ENCODE results near the gene CIB1.

Gene CIB1

GRCh38 chr15:90227816-90228772, 5.6 kb downstream of the CIB1 start:
- Mint-ChIP-seq H3K4me1 (peaks cover 44% of the 10 kb centered on the region), H3K27ac (peak overlapping the region in 1 of 2 donors; percentile 90), H3K4me3 (no peak overlapping the region), H3K27me3 (no peaks in the 10 kb centered on the region), H3K9me3 (no peaks in the 10 kb centered on the region)
- ATAC-seq (no peak), DNase-seq (no peak)

DNA sequence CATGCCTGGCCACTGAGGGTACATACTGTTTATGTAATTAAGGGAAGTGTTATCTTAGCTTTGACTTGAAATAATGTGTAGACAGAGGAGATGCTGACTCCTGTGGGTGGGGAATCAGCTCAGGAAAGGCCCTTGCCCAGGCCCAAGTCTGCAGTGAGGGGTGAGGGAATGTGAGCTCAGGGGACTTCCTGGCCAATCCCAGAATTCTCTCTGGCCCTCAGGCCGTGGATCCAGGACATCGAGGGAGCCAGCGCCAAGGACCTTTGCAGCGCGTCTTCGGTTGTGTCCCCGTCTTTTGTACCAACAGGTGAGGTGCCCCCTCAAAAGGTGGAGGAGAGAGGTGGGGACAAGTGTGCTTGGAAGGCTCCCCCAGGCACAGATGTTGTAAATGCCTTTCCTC, 6.4 kb downstream of the CIB1 start:
- Mint-ChIP-seq H3K9me3 (no peaks in the 10 kb centered on the region), H3K4me1 (peaks cover 36% of the 10 kb centered on the region), H3K27ac (no peak overlapping the region), H3K27me3 (no peaks in the 10 kb centered on the region), H3K4me3 (no peak overlapping the region)
- DNase-seq (no peak), ATAC-seq (no peak)

GRCh38 chr15:90225504-90226234, 8.1 kb downstream of the CIB1 start:
- H3K9me3 Mint-ChIP-seq: no peaks in the 10 kb centered on the region
- DNase-seq (no peak), ATAC-seq (no peak)
- H3K27ac Mint-ChIP-seq: peak overlapping the region in 1 of 2 donors; percentile 54
- H3K27me3 Mint-ChIP-seq: no peaks in the 10 kb centered on the region
- peaks cover 20% of the 10 kb centered on the region for H3K4me1 Mint-ChIP-seq
- H3K4me3 Mint-ChIP-seq: no peak overlapping the region

DNA sequence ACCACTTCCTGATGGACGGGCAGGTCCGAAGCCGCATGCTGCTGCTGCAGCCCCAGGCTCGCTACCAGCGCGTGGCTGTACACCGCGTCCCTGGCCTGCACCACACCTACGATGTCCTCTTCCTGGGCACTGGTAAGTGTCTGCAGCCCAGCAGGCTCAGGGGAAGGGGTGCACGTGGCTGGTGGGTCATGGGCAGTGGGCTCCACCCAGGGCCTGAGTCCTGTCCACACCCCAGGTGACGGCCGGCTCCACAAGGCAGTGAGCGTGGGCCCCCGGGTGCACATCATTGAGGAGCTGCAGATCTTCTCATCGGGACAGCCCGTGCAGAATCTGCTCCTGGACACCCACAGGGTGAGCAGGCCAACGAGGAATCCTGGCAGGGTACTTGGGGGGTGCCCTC, 8.7 kb downstream of the CIB1 start:
- no peaks in the 10 kb centered on the region for H3K27me3 Mint-ChIP-seq
- no peak overlapping the region for H3K4me3 Mint-ChIP-seq
- no peak overlapping the region for H3K27ac Mint-ChIP-seq
- ATAC-seq (no peak), DNase-seq (no peak)
- peaks cover 13% of the 10 kb centered on the region for H3K4me1 Mint-ChIP-seq
- H3K9me3 Mint-ChIP-seq: no peaks in the 10 kb centered on the region

- H3K9me3 Mint-ChIP-seq: no peaks in the 10 kb centered on the region
- no peaks in the 10 kb centered on the region for H3K27me3 Mint-ChIP-seq
- H3K27ac Mint-ChIP-seq: no peak overlapping the region
- no peak overlapping the region for H3K4me3 Mint-ChIP-seq
- H3K4me1 Mint-ChIP-seq: peaks cover 7% of the 10 kb centered on the region
- DNase-seq (no peak), ATAC-seq (no peak)
These were observed 10.1 kb downstream of the CIB1 start for GRCh38 chr15:90223441-90224165.

GRCh38 chr15:90222547-90222946, 11.2 kb downstream of the CIB1 start:
- DNase-seq (no peak), ATAC-seq (no peak)
- Mint-ChIP-seq H3K4me1 (peaks cover 9% of the 10 kb centered on the region), H3K9me3 (no peaks in the 10 kb centered on the region), H3K4me3 (no peak overlapping the region), H3K27ac (no peak overlapping the region), H3K27me3 (no peaks in the 10 kb centered on the region)

GRCh38 chr15:90221246-90221900, 12.4 kb downstream of the CIB1 start:
- DNase-seq: peak in 1 of 2 donors; percentile 25
- no peaks in the 10 kb centered on the region for H3K9me3 Mint-ChIP-seq
- no peak overlapping the region for H3K27ac Mint-ChIP-seq

GRCh38 chr15:90219421-90220141, 14.2 kb downstream of the CIB1 start:
- DNase-seq: peak; percentile 60 to 61
- peaks cover 15% of the 10 kb centered on the region for H3K4me1 Mint-ChIP-seq

More at GRCh38 chr15:90221246-90221900, 12.4 kb downstream of the CIB1 start:
- H3K4me1 Mint-ChIP-seq: peaks cover 15% of the 10 kb centered on the region
- H3K4me3 Mint-ChIP-seq: no peak overlapping the region
- ATAC-seq: peak; percentile 56
- no peaks in the 10 kb centered on the region for H3K27me3 Mint-ChIP-seq

GRCh38 chr15:90217671-90218394, 15.9 kb downstream of the CIB1 start:
- Mint-ChIP-seq H3K27ac (no peak overlapping the region), H3K4me1 (peaks cover 15% of the 10 kb centered on the region), H3K27me3 (no peaks in the 10 kb centered on the region), H3K9me3 (no peaks in the 10 kb centered on the region), H3K4me3 (no peak overlapping the region)
- ATAC-seq (no peak), DNase-seq (no peak)

More at GRCh38 chr15:90219421-90220141, 14.2 kb downstream of the CIB1 start:
- Mint-ChIP-seq H3K9me3 (no peaks in the 10 kb centered on the region), H3K4me3 (no peak overlapping the region), H3K27ac (no peak overlapping the region), H3K27me3 (no peaks in the 10 kb centered on the region)
- peak; percentile 85 for ATAC-seq

DNA sequence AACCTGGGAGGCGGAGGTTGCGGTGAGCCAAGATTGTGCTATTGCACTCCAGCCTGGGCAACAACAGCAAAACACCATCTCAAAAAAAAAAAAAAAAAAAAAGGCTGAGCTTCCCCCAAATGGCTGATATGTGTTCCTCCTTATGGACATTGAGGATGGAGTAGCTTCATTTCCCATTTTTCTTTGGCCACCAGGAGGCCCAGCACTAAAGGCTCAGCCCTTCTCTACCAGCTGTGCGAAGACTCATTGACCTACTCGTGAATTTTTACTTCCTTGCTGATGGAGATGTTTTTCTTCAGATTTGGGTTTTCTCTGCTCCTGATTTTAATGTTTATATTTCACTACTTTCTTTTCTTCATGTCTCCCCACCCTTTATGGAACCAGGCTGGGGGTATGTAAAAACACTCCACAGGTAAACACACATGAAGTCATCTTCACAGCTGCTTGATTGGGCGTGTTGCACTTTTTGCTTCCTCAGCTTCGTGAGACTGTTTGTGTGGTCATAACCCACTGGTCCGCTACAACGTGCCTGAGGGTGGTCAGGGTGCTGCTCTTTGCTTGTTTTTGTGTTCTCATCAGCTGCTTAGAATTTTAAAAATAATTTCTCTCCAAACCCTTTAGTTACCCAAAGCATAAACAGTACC, 19.1 kb downstream of the CIB1 start:
- Mint-ChIP-seq H3K27me3 (no peaks in the 10 kb centered on the region), H3K9me3 (no peaks in the 10 kb centered on the region), H3K27ac (peak overlapping the region in 1 of 2 donors; percentile 60), H3K4me3 (no peak overlapping the region), H3K4me1 (peaks cover 24% of the 10 kb centered on the region)
- DNase-seq (no peak), ATAC-seq (no peak)

GRCh38 chr15:90213818-90214204, 19.9 kb downstream of the CIB1 start:
- peaks cover 24% of the 10 kb centered on the region for H3K4me1 Mint-ChIP-seq
- no peak for DNase-seq
- H3K9me3 Mint-ChIP-seq: no peaks in the 10 kb centered on the region
- H3K27ac Mint-ChIP-seq: no peak overlapping the region
- no peaks in the 10 kb centered on the region for H3K27me3 Mint-ChIP-seq
- no peak overlapping the region for H3K4me3 Mint-ChIP-seq
- ATAC-seq: no peak

- no peaks in the 10 kb centered on the region for H3K9me3 Mint-ChIP-seq
- peak; percentile 49 for ATAC-seq
- no peak for DNase-seq
- no peak overlapping the region for H3K4me3 Mint-ChIP-seq
- H3K4me1 Mint-ChIP-seq: peaks cover 24% of the 10 kb centered on the region
- H3K27me3 Mint-ChIP-seq: no peaks in the 10 kb centered on the region
- H3K27ac Mint-ChIP-seq: no peak overlapping the region
These were observed 20.5 kb downstream of the CIB1 start for GRCh38 chr15:90213122-90213817.
